ENCODE data around the gene BANP. TPM values are rescaled to one million over a fixed set of nuclear protein-coding genes. Genes with fewer than 3 reads are reported as not detected.
"Not testable (repeated sequence)": the region's sequence is repeated elsewhere in the genome, so short reads cannot be mapped to it uniquely, and the experiment has no call there.

Gene BANP
- total and polyA plus RNA-seq, 11 donors, result 7.2 to 20.7 (median 13.3) TPM

DNA sequence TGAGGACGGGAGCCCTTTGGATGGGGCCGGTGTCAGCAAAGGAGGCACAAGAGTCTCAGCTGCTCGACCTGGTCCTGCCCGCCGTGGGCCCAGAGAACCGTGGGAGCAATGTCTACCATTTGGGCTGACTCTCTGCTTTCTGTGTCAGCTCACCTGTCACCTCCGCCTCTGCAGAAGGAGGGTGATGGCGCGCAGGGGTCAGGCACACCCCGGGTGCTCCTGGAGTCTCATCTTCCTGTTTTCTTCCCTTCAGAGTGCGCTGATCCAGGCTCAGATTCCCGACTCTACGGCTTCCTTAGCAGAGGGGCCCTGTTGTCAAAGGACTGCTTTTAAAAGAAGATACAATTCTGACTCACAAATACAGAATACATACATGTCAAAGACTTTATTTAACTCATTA is 167.1 kb downstream of the BANP start:
- H3K27me3 ChIP-seq, result no peaks in the 10 kb centered on the region
- peaks cover 0 to 12% (median 0%) of the 10 kb centered on the region in 12 donors for H3K4me1 ChIP-seq
- no peaks in the 10 kb centered on the region for H3K36me3 ChIP-seq
- H3K9me3 ChIP-seq, result no peaks in the 10 kb centered on the region
- H3K27ac ChIP-seq, result no peak overlapping the region
- intact Hi-C loops (cut with DNase I), result no loop called here
- ATAC-seq (no peak), DNase-seq (peak in 1 of 5 donors; percentile 37)
- WGBS, 4 donors, result 63 to 69% (median 66%) methylated on average over 13 of the region's 13 CpGs
- H3K4me3 ChIP-seq, result no peak overlapping the region
- TF ChIP-seq, protein P1, sequence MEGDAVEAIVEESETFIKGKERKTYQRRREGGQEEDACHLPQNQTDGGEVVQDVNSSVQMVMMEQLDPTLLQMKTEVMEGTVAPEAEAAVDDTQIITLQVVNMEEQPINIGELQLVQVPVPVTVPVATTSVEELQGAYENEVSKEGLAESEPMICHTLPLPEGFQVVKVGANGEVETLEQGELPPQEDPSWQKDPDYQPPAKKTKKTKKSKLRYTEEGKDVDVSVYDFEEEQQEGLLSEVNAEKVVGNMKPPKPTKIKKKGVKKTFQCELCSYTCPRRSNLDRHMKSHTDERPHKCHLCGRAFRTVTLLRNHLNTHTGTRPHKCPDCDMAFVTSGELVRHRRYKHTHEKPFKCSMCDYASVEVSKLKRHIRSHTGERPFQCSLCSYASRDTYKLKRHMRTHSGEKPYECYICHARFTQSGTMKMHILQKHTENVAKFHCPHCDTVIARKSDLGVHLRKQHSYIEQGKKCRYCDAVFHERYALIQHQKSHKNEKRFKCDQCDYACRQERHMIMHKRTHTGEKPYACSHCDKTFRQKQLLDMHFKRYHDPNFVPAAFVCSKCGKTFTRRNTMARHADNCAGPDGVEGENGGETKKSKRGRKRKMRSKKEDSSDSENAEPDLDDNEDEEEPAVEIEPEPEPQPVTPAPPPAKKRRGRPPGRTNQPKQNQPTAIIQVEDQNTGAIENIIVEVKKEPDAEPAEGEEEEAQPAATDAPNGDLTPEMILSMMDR (IDR thresholded peaks at IDR 0.05), result no peak
- TF ChIP-seq POLR2A (IDR thresholded peaks at IDR 0.05), result no peak

DNA sequence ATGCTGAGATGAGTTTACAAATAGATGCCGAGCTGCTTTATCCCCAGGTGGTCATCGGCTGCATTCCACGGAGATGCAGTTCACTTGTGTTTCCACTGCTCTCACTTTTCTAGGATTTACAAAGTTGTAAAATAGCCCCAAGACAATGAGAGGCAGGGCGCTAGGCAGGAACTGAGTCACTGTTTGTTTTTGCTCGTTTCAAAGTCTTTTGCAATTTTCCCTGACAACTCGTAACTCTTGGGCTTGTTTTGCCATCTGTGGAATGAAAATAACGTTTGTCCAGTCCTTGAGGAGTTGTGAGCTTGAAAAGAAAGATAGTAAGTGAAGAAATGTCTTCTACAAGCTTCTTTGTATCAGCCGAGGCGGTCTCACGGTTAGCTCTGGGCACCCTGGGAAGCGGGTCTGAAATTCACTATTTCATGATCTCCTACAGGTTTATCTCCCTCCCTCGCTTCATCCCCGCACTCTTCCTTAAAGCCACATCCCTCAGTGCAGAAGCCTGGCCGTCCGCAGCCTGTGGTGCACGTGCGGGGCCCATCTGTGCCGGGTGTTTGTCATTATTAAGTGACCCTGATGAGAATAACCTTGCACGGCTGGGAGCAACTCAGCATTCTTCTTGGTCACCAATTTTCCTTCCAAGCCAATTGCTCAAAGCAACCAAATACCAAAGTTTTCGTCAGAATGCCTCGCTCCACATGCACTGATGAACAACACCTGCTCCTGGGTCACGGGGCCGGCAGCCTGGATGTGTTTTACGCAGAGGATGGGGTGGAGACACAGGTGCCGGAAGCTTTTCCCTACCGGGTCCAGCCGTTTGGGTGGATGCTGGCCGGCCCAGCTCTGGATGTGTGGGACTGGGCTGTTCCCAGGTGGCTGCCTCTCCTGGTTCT is 167.9 kb downstream of the BANP start:
- intact Hi-C loops (cut with DNase I); H3K4me3 ChIP-seq; H3K36me3 ChIP-seq; H3K9me3 ChIP-seq; H3K27me3 ChIP-seq: not testable (repeated sequence)
- 49 to 58% (median 53%) methylated on average over 25 to 28 of the region's 28 CpGs for WGBS, 4 donors
- peak overlapping the region in 6 of 12 donors; percentile 2 to 54 (median 38) for H3K27ac ChIP-seq
- peaks cover 0 to 12% (median 0%) of the 10 kb centered on the region in 12 donors for H3K4me1 ChIP-seq
- DNase-seq (peak in 4 of 5 donors; percentile 20 to 56 (median 50)), ATAC-seq (peak; percentile 55 to 68 (median 64))

GRCh38 chr16:88119881-88120751 is 168.9 kb downstream of the BANP start:
- peak in 3 of 5 donors; percentile 34 to 61 (median 57) for DNase-seq
- peak overlapping the region in 2 of 12 donors; percentile 18 to 38 for H3K27ac ChIP-seq
- H3K9me3 ChIP-seq; H3K27me3 ChIP-seq; intact Hi-C loops (cut with DNase I); H3K4me3 ChIP-seq; H3K36me3 ChIP-seq: not testable (repeated sequence)
- ATAC-seq, result peak; percentile 22 to 63 (median 52)
- peaks cover 0 to 12% (median 0%) of the 10 kb centered on the region in 12 donors for H3K4me1 ChIP-seq
- WGBS, 4 donors, result 80 to 86% (median 83%) methylated on average over 45 to 49 of the region's 49 CpGs

DNA sequence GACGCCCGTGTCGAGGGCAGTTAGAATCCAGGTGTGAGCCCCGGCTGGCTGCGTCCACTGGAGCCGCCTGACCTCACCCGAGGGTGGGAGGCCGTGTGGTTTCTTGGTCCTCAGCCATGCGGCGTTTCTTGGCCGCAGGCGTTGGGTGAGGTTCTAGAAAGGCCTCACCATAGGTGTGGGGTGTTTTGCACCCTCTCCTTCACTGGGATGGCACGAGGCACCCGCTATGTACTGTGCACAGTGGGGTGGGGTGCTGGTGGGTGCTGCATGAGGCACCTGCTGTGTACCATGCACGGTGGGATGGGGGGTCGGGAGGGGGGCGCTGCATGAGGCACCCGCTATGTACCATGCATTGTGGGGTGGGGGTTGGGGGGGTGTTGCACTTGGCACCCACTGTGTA is 169.6 kb downstream of the BANP start:
- intact Hi-C loops (cut with DNase I), result no loop called here
- H3K4me3 ChIP-seq, result no peak overlapping the region
- ATAC-seq, result no peak
- no peaks in the 10 kb centered on the region for H3K27me3 ChIP-seq
- no peak for TF ChIP-seq POLR2A (IDR thresholded peaks at IDR 0.05)
- TF ChIP-seq, protein P1 (IDR thresholded peaks at IDR 0.05), result no peak
- H3K4me1 ChIP-seq, result peaks cover 0 to 12% (median 0%) of the 10 kb centered on the region in 12 donors
- DNase-seq, result no peak
- no peaks in the 10 kb centered on the region for H3K9me3 ChIP-seq
- WGBS, 4 donors, result 86 to 95% (median 91%) methylated on average over 11 to 18 of the region's 18 CpGs
- H3K36me3 ChIP-seq, result no peaks in the 10 kb centered on the region
- H3K27ac ChIP-seq, result no peak overlapping the region

DNA sequence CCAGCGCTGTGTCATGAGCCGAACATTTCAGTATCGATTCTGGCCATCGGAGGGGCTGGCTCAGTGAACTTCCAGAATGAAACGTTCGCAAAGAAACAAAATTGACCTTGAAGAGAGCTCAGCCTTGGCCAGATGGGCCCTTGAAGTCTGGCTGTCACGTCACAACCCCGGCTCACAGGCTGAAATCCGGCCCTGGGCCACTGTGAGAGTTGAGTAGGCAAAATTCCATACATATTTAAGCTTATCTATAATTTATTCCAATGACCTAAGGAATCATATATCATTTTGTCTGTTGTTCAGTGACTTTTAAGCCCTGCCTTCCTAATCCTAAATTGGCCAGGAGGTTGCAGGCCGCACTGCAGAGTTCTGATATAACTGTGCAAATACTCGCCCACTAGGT is 170.2 kb downstream of the BANP start:
- intact Hi-C loops (cut with DNase I); H3K4me3 ChIP-seq; DNase-seq; H3K9me3 ChIP-seq; H3K27ac ChIP-seq; H3K36me3 ChIP-seq; H3K27me3 ChIP-seq; ATAC-seq: not testable (repeated sequence)
- 65 to 70% (median 68%) methylated on average over 11 of the region's 11 CpGs for WGBS, 4 donors
- H3K4me1 ChIP-seq, result peaks cover 0 to 12% (median 0%) of the 10 kb centered on the region in 12 donors

All from heart left ventricle (tissue), 16 donors.